ENCODE data around the gene RFC1. TPM values are rescaled to one million over a fixed set of nuclear protein-coding genes. Genes with fewer than 3 reads are reported as not detected.
A peak's percentile ranks its signal among the peaks of the same experiment; 100 is the strongest.

Gene RFC1
- total and polyA plus RNA-seq, 9 of the 15 experiments (the other 6 are each of a cell fraction or from before 2014, with no cell fraction given) = 16.8 to 85.6 (median 45.2) TPM

GRCh38 chr4:39365830-39366771 lies at the start of gene RFC1 (continued):
- no peak for TF ChIP-seq ZNF318 (IDR thresholded peaks at IDR 0.05; ENCODE audit: borderline replicate concordance in 1 of 2, low read depth in 1 of 2)
- peak; percentile 74 for TF ChIP-seq NEUROD1 (IDR thresholded peaks at IDR 0.05; ENCODE audit: borderline replicate concordance, low read depth, low read length, partially characterized antibody)
- no peak for TF ChIP-seq ZKSCAN1 (IDR thresholded peaks at IDR 0.05; ENCODE audit: low read depth, low read length)
- TF ChIP-seq ZNF24 (IDR thresholded peaks at IDR 0.05) = 0 out of 2 replicates have a peak, but pooled peaks have one; percentile 52
- peak; percentile 24; the same call in 1 of the 2 replicates for TF ChIP-seq NR1H2 (CRISPR knock-in tag; IDR thresholded peaks at IDR 0.05)
- TF ChIP-seq DEAF1 (CRISPR knock-in tag; IDR thresholded peaks at IDR 0.05) = no peak
- peak; percentile 90; the same call in 1 of the 2 replicates for TF ChIP-seq FOXK1 (CRISPR knock-in tag; IDR thresholded peaks at IDR 0.05; ENCODE audit: borderline replicate concordance)
- no peak for TF ChIP-seq SLC30A9 (CRISPR knock-in tag; IDR thresholded peaks at IDR 0.05)
- TF ChIP-seq ZNF655 (CRISPR knock-in tag; IDR thresholded peaks at IDR 0.05) = no peak
- TF ChIP-seq STAT6 (CRISPR knock-in tag; IDR thresholded peaks at IDR 0.05) = no peak
- TF ChIP-seq RBFOX2 (IDR thresholded peaks at IDR 0.05; ENCODE audit: low read depth, low read length) = peak; percentile 97
